T-helper 2 cell treated with Interferon-gamma antibody and Interleukin-4, amounts not matched to agents 100 ng/mL and 5 ng/mL, for 36 hours (primary cell): ENCODE results near the gene RPL27. TPM values are rescaled to one million over a fixed set of nuclear protein-coding genes. Genes with fewer than 3 reads are reported as not detected.
"Not testable (repeated sequence)": the region's sequence is repeated elsewhere in the genome, so short reads cannot be mapped to it uniquely, and the experiment has no call there.

Source experiments
- intact Hi-C: fragments of 100-400 bp; cut with micrococcal nuclease; formaldehyde crosslinking; loops from one replicate; pipeline ENCODE4 v1.15.1; 2023
- total RNA-seq: library from RNA; stranded (reverse); gene quantifications from 2 replicates; pipeline ENCODE4 v1.2.3, GENCODE V29; 2022

RPL27 gene
- total RNA-seq, result 943 and 969 TPM in 2 replicates

DNA sequence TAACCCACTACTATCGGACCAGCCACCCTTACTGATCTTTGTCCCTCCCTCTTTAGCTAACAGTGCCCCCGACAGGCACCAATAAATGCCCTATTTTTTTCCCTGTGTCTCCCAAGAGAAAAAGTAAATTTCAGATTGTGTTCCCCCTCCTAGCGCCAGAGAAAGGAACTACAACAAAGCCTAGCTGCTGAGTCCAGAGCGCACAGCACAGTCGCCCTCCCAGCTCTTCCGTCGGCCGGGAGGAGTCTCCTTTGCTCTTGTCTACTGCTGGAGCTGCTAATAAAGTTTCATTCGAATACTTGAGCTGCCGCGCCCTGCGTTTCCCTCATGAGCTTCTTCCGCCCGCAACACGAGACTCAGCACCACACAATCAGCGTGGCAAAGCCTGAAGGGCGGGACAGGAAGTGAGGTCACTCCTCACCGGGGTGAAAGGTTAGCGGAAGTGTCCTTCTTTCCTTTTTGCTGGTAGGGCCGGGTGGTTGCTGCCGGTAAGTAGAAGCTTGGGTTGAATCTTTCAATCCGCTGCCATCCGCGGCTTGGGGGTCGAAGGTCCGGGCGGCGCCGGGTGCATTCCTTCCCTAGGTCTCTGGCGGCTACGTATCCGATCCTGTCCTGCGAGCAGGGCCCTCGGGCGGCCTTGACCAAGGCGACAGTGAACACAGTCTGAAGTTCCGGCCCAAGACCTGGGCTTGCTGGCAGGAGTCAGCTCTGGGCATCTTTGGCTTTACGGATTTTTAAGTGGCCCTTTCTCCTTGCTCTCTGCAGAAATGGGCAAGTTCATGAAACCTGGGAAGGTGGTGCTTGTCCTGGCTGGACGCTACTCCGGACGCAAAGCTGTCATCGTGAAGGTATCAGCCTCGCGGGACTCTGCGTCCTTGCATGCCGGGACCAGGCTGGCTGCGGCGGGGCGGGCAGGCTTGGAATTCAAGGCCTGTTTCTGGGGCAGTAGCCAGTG lies at the start of gene RPL27:
Gene RPL27 (plus strand): TSS at position 436 of the 955 bp plus-strand sequence. CDS start 332 bp downstream, at position 768.
- intact Hi-C loops, result loop anchor here (1.0 to 10.0 kb wide), 8 partner anchors 8 to 487 kb away; partner anchors contain the start of genes AARSD1, BRCA1, DHX8 and IFI35

GRCh38 chr17:42950044-42950783 lies 48.0 kb upstream of the RPL27 start:
- intact Hi-C loops, result no loop called here

- intact Hi-C loops, result no loop called here
Observed at GRCh38 chr17:42953669-42954068, 44.5 kb upstream of the RPL27 start.

DNA sequence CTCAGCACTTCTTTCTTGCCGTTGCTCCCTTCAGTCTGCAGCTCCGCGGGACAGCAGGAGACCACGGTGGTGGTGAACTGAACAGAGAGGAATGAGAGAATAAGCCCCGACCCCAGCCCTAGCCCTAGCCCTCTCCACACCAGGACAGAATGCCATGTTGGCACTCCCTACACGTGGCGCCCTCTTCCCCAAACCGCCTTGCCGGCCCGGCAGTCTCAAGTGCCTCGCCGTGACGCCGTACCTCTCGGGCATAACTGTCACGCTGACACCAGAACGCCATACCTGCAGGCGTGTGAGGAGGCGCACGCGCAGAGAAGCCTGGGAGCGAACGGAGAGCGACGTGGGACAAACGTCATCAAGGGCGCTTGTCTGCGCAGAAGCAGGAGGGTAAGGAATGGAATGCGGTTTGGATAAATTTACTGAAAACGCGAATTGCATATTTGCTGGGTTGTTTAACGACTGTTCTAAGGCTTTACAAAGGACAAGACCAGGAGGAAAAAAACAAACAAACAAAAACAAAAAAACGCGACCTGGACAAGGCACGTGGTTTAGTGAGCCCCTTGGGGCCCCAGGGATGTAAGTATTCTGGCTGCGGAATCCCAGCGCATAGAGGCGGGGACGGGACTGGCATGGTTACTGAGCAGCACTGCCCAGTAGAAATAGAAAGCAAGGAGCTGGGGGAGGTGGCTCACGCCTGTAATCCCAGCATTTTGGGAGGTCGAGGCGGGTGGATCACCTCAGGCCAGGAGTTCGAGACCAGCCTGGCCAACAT lies 33.9 kb upstream of the RPL27 start, which contains the start of gene AARSD1:
Gene AARSD1 (minus strand): TSS at position 294 of the 772 bp plus-strand sequence. CDS start 14 bp downstream, at position 280.
- intact Hi-C loops, result loop anchor here (1.0 to 2.0 kb wide), 2 partner anchors 16 to 34 kb away; partner anchors contain the start of genes PTGES3L, RPL27 and RUNDC1

- intact Hi-C loops, result no loop called here
Observed at GRCh38 chr17:42967925-42968324, 30.3 kb upstream of the RPL27 start.

DNA sequence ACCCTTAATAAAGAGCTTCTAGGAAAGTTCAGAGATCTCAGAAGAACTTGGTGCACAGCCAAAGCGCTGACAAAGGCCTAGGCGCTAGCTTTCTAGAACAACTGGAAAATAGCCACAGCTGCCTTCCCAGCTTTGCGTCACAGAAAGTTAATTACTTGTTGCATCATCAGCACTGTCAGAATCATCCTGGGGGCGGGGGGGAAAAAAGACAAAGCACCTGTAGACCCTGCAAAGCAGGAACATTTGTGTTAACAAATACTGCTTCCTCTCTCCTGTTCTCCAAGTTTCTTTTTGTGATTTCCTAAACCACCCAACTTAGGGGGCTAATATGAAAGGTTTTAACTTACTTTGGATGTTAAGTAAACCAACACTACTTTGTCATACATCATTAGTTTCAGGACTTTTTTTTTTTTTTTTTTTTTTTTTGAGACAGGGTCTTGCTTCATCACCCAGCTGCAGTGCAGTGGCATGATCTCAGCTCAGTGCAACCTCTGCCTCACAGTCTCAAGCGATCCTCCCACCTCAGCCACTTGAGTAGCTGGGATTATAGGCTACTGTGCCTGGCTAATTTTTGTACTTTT lies 29.1 kb upstream of the RPL27 start:
- intact Hi-C loops, result no loop called here

- intact Hi-C loops, result no loop called here
Observed at GRCh38 chr17:42971589-42971988, 26.6 kb upstream of the RPL27 start.

- intact Hi-C loops, result not testable (repeated sequence)
Observed at GRCh38 chr17:42973323-42973722, 24.9 kb upstream of the RPL27 start.

DNA sequence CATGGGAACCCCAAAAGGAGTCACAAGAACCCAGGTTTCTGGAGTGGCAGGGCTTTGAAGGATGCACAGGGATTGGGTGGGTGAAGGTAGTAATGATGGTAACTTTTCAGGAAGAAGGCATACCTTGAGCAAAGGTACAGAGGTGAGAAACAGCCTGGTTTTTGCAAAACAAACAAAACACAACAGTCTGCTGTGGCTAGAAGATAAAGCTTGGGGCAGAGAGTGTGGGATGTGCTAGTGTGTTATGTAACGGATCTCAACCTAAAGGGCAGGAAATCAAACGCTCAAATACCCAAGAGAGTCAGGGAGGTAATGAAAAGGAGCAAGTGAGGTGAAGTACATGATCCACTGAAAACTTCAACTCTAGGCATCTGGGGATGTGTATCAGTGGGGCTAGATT lies 23.0 kb upstream of the RPL27 start:
- intact Hi-C loops, result no loop called here

DNA sequence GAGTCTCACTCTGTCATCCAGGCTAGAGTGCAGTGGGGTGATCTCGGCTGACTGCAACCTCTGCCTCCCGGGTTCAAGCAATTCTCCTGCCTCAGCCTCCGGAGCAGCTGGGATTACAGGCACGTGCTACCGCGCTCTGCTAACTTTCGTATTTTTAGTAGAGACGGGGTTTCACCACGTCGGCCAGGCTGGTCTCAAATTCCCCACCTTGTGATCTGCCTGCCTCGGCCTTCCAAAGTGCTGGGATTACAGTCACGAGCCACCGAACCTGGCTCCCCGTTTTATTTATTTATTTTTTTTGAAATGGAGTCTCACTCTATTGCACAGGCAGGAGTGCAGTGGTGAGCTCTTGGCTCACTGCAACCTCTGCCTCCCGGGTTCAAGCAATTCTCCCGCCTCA lies 22.5 kb upstream of the RPL27 start:
- intact Hi-C loops, result not testable (repeated sequence)

- intact Hi-C loops, result loop anchor here (1.0 to 2.0 kb wide), 4 partner anchors 15 to 155 kb away; partner anchors contain the start of genes AARSD1, BECN1 and RPL27
Observed at GRCh38 chr17:42979511-42980273, 18.5 kb upstream of the RPL27 start, which contains the start of gene PTGES3L. PTGES3L (minus strand) TSS chr17:42980080; CDS start chr17:42980053, 27 bp downstream.

DNA sequence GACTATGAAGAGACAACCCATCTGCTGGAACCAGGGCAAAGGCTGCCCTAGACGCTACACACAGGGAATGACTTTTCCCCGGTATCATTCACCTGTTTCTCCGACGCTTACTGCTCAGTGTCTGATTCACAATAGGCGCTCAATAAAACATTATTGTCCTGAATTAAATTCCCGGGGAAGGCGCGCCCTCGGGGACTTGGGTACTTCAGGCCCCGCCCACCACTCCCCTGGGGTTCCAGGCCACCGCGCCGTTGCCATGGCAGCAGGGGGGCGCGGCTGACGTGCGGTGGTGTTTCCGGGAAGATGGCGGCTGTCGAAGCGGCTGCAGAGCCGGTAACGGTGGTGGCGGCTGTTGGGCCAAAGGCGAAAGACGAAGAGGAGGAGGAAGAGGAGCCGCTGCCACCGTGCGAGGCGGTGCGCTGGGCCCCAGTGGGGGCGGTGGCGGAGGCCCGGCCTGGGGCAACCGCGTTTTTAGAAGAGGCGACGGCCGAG lies 17.9 kb upstream of the RPL27 start, which contains the start of gene RUNDC1:
Gene RUNDC1 (plus strand): TSS at position 292 of the 492 bp plus-strand sequence. CDS start 12 bp downstream, at position 304.
- intact Hi-C loops, result loop anchor here (1.0 to 2.0 kb wide), 4 partner anchors 16 to 156 kb away; partner anchors contain the start of genes AARSD1, BECN1 and RPL27

DNA sequence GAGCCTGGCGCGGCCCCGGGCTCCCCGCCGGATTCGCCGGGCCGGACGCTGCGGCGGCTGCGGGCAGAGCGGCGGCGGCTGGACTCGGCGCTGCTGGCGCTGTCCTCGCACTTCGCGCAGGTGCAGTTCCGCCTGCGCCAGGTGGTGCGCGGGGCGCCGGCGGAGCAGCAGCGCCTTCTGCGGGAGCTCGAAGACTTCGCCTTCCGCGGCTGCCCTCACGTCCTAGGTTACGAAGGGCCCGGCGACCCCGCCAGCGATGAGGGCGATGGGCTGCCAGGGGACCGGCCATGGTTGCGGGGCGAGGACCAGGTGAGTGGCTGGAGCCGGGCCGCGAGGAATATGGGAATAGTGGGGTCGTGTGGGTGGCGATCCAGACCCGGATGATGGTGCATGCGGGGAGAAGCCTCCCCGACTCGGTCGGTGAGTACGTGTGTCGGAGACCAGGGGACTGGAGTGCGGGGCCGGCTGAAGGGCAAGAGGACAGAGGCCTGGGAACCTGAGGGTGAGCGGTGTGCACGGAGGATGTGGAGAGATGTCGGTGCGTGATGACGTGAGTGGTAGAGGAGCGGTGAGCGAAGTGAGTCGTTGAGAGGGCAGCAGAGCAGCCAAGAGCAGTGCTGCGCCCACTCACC lies 17.3 kb upstream of the RPL27 start:
- intact Hi-C loops, result loop anchor here (1.0 to 2.0 kb wide), 4 partner anchors 17 to 157 kb away; partner anchors contain the start of genes AARSD1, BECN1 and RPL27

GRCh38 chr17:42982266-42982665 lies 16.0 kb upstream of the RPL27 start:
- intact Hi-C loops, result no loop called here

DNA sequence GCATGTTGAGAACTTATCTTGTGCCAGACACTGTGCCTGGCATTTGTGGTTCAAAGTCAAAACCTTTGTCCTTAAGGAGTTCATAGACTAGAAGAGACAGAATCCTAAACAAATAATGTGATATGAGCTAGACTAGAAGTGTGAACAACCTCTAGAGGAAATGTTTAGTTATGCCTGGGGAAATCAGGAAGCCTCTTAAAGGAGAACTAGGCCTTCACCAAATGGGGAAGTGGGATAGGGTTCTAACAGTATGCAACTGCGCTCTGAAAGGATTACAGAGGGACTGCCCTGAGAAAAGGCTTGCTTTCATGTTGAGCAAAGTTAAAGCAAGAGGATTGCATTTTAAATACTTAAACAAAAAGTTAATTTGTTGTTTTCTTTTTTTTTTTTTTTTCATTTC lies 13.0 kb upstream of the RPL27 start:
- intact Hi-C loops, result no loop called here

DNA sequence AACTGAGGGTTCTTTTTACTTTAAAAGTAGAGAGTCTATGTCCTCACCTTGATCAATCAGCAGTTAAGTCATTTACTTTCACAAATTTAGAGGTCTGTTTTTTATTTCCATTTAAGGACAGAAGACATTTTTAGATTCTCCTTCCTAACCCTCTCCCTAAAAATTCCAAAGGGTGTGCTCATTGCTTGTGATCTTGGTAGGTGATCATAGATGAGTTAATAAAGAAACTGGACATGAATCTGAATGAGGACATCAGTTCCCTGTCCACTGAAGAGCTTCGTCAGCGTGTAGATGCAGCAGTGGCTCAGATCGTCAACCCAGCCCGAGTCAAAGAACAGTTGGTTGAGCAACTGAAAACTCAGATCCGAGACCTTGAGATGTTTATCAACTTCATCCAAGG lies 9.1 kb upstream of the RPL27 start:
- intact Hi-C loops, result no loop called here

- intact Hi-C loops, result loop anchor here (10.0 kb wide), 1 partner anchor 495 kb away; the partner anchor contains the start of gene DHX8
Observed at GRCh38 chr17:42989726-42990652, 8.2 kb upstream of the RPL27 start.
